Measurements from ENCODE around the gene COL18A1. TPM values are rescaled to one million over a fixed set of nuclear protein-coding genes. Genes with fewer than 3 reads are reported as not detected.

The COL18A1 gene
- polyA plus RNA-seq, 1 of the 3 experiments (the other 2 are of a cell fraction) = 118 TPM

- peaks cover 6% of the 10 kb centered on the region in 2 experiments for H3K36me3 ChIP-seq (replicated peaks in 1 of 2; ENCODE audit: control insufficient read depth in 1 of 2, insufficient read depth in 2 of 2, low read length in 1 of 2)
- peak overlapping the region; percentile 99 for H3K4me2 ChIP-seq
- H4K20me1 ChIP-seq (ENCODE audit: insufficient read depth) = peaks cover 49% of the 10 kb centered on the region
- H3K4me3 ChIP-seq (ENCODE audit: low read depth in 2 of 2, low read length in 1 of 2) = peak overlapping the region; percentile 67 to 77
- peaks cover 6 to 46% of the 10 kb centered on the region in 2 experiments; a peak in 1 of 4 replicates for H3K4me1 ChIP-seq (ENCODE audit: control insufficient read depth in 1 of 2, insufficient read depth in 2 of 2, low read depth in 1 of 2, low read length in 1 of 2)
- H3K27me3 ChIP-seq (ENCODE audit: insufficient read depth) = no peaks in the 10 kb centered on the region
- H3K79me2 ChIP-seq (ENCODE audit: insufficient read depth) = peaks cover 56% of the 10 kb centered on the region
- H3F3A ChIP-seq (replicated peaks; ENCODE audit: insufficient read depth) = peaks cover 5% of the 10 kb centered on the region
- no peak for TF ChIP-seq EP300 (IDR thresholded peaks at IDR 0.05; ENCODE audit: borderline replicate concordance in 1 of 2, low read depth in 1 of 2, low read length in 1 of 2)
- no peak for TF ChIP-seq YY1 (IDR thresholded peaks at IDR 0.05; ENCODE audit: low read depth)
- no peak for TF ChIP-seq IRF3 (IDR thresholded peaks at IDR 0.05; ENCODE audit: low read depth, low read length)
- TF ChIP-seq TCF12 (IDR thresholded peaks at IDR 0.05) = peak; percentile 12; the same call in 1 of the 2 replicates
- ChIA-PET CTCF (interaction anchor here (0.7 to 1.5 kb wide), 7 partner anchors 14 to 268 kb away, joined by 3 to 5 read pairs (median 3); no protein-coding TSS in a partner anchor), POLR2A (no interaction called here)
- H3K9ac ChIP-seq = peak overlapping the region; percentile 73
- H3K27ac ChIP-seq (ENCODE audit: low read depth in 2 of 2, low read length in 1 of 2) = peak overlapping the region; percentile 48 to 58; a peak in 3 of 4 replicates
- H2AFZ ChIP-seq (ENCODE audit: low read depth) = no peak overlapping the region
- no peaks in the 10 kb centered on the region for H3K9me2 ChIP-seq
- H3K9me3 ChIP-seq = peaks cover 7% of the 10 kb centered on the region
- DNase-seq = peak; percentile 65
- 60% methylated on average over 22 of the region's 83 CpGs for WGBS (ENCODE audit: low lambda C conversion rate)
Observed at GRCh38 chr21:45405819-45406762, 1.1 kb downstream of the COL18A1 start.

- WGBS (ENCODE audit: low lambda C conversion rate) = 91% methylated on average over 13 of the region's 17 CpGs
- peaks cover 6 to 7% of the 10 kb centered on the region in 2 experiments for H3K36me3 ChIP-seq (replicated peaks in 1 of 2; ENCODE audit: control insufficient read depth in 1 of 2, insufficient read depth in 2 of 2, low read length in 1 of 2)
- peak overlapping the region; percentile 47 to 48; a peak in 3 of 4 replicates for H3K27ac ChIP-seq (ENCODE audit: low read depth in 2 of 2, low read length in 1 of 2)
Observed at GRCh38 chr21:45406801-45407628, 2.0 kb downstream of the COL18A1 start.

More at GRCh38 chr21:45406801-45407628, 2.0 kb downstream of the COL18A1 start:
- Histone ChIP-seq H3K4me2 (peak overlapping the region; percentile 99), H3K4me1 (ENCODE audit: control insufficient read depth in 1 of 2, insufficient read depth in 2 of 2, low read depth in 1 of 2, low read length in 1 of 2) (peaks cover 6 to 50% of the 10 kb centered on the region in 2 experiments; a peak in 1 of 4 replicates), H4K20me1 (ENCODE audit: insufficient read depth) (peaks cover 57% of the 10 kb centered on the region), H3F3A (replicated peaks; ENCODE audit: insufficient read depth) (no peaks in the 10 kb centered on the region), H3K27me3 (ENCODE audit: insufficient read depth) (no peaks in the 10 kb centered on the region), H3K9me2 (no peaks in the 10 kb centered on the region), H3K9ac (peak overlapping the region; percentile 73; the same call in 1 of the 2 replicates), H3K9me3 (no peaks in the 10 kb centered on the region), H3K79me2 (ENCODE audit: insufficient read depth) (peaks cover 63% of the 10 kb centered on the region), H3K4me3 (ENCODE audit: low read depth in 2 of 2, low read length in 1 of 2) (peak overlapping the region; percentile 67 to 77; a peak in 3 of 4 replicates), H2AFZ (ENCODE audit: low read depth) (no peak overlapping the region)
- CTCF ChIA-PET = interaction anchor here (0.7 to 1.5 kb wide), 11 partner anchors 13 to 269 kb away, joined by 3 to 5 read pairs (median 3); no protein-coding TSS in a partner anchor
- no peak for DNase-seq
- POLR2A ChIA-PET = no interaction called here
- no peak for TF ChIP-seq EP300 (IDR thresholded peaks at IDR 0.05; ENCODE audit: borderline replicate concordance in 1 of 2, low read depth in 1 of 2, low read length in 1 of 2)
- TF ChIP-seq IRF3 (IDR thresholded peaks at IDR 0.05; ENCODE audit: low read depth, low read length) = no peak
- no peak for TF ChIP-seq MXI1 (IDR thresholded peaks at IDR 0.05; ENCODE audit: low read depth, low read length)
- no peak for TF ChIP-seq JUND (IDR thresholded peaks at IDR 0.05)
- TF ChIP-seq REST (IDR thresholded peaks at IDR 0.05; ENCODE audit: low read depth, low read length) = no peak
- TF ChIP-seq EZH2phosphoT487 (IDR thresholded peaks at IDR 0.05; ENCODE audit: borderline replicate concordance, low read depth) = no peak
- TF ChIP-seq RFX5 (IDR thresholded peaks at IDR 0.05; ENCODE audit: low read length) = no peak
- TF ChIP-seq CHD2 (IDR thresholded peaks at IDR 0.05; ENCODE audit: low read length, partially characterized antibody) = no peak
- TF ChIP-seq ZBTB33 (IDR thresholded peaks at IDR 0.05; ENCODE audit: borderline replicate concordance, low read depth) = no peak
